GM12801 (cell line): ENCODE results near the gene RAC3.

ENCODE experiments used
- TF ChIP-seq, protein P1 (sequence below): IDR thresholded peaks from one replicate; pipeline ENCODE4 v1.5.1; 2011; ENCODE audit warnings: control low read depth; ENCODE audit not compliant: insufficient read length; ENCODE audit errors: extremely low read depth

Gene RAC3

DNA sequence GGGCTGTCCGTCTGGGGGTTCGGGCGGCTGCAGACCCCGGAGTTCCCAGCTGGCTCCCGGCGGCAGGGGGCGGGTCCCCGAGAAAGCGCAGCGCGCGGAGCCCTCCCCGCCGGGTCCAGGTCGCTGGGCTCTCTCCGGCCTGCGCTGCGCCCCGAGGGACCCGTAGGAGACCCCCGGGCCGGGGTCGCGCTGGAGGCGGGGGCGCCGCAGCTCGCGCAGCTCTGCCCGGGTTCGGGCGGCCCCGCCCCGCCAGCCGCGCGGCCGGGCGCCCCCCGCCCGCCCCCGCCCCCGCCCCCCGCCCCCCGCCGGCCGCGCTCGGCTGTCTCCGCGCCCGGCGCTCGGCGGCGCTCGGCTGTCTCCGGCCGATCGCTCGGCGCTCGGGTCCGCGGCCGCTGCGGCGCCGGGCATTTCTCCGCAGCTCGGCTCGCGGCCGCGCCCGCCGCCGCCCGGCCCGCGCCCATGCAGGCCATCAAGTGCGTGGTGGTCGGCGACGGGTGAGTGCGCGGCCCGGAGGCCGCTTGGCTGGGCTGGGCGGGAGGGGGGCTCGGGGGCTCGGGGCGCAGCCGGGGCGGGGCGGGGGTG is at the start of gene RAC3:
Gene RAC3, plus strand, starts transcription at position 376 of the 582 bp plus-strand sequence. Its CDS starts 84 bp downstream, at position 460.
- TF ChIP-seq, protein P1, sequence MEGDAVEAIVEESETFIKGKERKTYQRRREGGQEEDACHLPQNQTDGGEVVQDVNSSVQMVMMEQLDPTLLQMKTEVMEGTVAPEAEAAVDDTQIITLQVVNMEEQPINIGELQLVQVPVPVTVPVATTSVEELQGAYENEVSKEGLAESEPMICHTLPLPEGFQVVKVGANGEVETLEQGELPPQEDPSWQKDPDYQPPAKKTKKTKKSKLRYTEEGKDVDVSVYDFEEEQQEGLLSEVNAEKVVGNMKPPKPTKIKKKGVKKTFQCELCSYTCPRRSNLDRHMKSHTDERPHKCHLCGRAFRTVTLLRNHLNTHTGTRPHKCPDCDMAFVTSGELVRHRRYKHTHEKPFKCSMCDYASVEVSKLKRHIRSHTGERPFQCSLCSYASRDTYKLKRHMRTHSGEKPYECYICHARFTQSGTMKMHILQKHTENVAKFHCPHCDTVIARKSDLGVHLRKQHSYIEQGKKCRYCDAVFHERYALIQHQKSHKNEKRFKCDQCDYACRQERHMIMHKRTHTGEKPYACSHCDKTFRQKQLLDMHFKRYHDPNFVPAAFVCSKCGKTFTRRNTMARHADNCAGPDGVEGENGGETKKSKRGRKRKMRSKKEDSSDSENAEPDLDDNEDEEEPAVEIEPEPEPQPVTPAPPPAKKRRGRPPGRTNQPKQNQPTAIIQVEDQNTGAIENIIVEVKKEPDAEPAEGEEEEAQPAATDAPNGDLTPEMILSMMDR, result no peak

DNA sequence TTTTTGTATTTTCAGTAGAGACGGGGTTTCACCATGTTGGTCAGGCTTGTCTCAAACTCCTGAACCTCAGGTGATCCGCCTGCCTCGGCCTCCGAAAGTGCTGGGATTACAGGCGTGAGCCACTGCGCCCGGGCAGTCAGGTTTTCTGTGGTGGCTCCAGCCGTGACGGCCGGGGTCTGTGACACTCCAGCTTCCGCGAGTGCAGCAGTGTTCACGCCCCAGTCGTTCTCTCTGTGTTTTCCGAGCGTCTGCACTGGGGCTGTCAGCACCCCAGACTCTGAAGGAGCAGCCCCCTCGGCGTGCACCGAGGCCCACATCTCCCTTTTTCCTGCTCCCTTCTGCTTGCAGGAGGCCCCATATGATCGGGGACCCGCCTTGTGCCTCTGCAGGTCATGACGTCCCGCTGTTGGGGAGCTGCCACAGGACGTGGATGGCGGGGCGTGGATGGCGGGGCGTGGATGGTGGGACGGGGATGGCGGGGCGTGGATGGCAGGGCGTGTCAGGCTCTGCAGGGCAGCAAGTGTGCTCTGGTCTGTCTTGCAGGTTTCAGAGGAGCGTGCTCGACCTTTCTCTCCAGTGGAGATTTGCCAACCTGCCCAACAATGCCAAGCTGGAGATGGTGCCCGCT is 48.4 kb upstream of the RAC3 start:
- TF ChIP-seq, protein P1, result no peak

DNA sequence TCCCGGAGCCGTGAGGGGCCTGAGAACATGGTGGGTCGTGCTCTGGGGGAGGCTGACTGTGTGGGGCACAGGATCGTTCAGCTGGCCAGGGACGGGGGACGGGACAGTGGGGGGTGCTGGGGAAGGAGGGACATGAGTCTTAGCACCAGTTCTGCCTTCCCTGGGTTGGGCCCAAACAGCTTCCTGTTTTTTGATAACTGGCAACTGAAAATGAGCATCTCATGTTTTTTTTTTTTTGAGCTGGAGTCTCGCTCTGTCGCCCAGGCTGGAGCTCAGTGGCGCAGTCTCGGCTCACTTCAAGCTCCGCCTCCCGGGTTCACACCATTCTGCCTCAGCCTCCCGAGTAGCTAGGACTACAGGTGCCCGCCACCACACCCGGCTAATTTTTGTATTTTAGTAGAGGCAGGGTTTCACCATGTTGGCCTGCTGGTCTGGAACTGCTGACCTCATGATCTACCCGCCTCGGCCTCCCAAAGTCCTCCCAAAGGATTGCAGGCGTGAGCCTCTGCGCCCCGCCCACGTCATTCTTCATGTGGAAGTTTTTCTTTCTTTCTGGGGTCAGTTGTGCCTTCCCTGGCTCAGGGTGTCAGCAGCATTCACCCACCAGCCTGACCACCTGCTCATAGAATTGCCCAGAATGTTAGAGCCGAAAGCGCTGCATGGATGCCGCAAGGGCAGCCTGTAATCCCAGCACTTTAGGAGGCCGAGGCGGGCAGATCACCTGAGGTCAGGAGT is 47.7 kb upstream of the RAC3 start:
- TF ChIP-seq, protein P1, result no peak

DNA sequence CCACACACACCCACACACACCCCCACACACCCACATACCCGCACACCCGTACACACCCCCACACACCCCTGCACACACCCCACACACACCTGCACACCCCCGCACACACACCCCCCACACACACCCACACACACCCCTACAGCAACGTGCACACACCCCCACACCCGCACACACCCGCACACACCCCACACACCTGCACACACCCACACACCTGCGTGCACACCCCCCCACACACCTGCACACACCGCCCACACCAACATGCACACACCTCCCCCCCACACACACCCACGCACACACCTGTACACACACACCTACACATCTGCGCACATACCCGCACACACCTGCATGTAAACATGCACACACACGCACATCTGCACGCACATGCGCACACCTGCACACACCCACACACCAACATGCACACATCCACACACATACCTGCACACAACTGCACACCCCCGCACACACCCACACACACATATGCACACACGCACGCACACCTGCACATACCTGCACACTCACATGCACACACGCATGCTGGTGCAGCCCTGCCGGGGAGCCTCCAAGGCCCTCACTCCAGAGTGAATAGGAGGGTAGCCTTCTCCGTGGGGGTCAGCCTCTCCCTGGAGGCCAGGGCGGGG is 46.6 kb upstream of the RAC3 start:
- TF ChIP-seq, protein P1, result no peak

DNA sequence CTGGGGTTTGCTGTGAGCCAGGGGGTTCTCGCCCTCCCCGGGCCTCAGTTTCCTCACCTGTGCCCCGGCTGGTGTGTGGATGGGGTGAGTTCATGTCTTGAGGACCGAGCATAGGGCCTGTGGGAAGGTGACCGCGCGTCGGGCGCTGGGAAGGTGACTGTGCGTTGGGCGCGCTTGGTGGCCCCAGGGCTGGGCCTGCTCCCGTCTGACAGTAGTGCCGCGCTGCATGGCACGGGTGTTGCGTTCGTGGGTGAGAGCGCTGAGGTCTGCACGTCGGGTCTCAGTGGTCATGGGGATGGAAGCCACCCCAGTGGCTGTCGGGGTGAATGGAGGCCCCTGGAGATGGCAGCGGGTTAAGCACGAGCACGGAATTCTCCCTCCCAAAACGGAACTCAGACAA is 44.9 kb upstream of the RAC3 start:
- TF ChIP-seq, protein P1, result no peak

DNA sequence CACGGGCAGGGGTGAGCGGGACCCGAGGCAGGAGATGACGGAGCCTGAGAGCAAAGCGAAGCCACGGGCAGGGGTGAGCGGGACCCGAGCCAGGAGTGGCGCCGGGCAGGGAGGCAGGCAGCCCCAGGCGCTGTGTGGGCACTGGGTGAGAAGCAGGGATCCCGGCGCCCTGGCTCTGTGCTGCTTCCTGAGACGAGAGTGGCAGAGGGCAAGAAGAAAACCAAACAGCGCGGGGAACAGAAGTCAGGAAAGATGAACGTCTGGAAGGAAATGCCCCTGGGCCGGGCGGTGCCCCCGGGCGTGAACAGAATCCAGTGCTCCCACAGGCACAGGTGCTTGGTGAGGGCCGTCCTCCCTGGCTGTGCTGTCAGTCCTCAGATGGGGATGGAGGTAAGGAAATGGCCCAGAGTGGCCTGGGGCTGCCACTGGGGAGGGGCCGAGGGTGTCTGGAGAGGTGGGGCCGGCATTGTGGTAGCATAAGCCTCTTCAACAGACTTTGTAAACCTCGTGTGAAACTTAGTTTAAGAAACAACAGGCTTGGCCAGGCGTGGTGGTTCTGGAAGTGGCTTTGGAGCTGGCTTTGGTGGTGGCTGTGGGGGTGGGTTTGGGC is 44.2 kb upstream of the RAC3 start:
- TF ChIP-seq, protein P1, result no peak
